Stimulated activated CD4-positive, alpha-beta T cell treated with anti-CD3 and anti-CD28 coated beads, Interleukin-4, amount 100 ng/mL, for 48 hours (primary cell): Measurements from ENCODE around the gene CAMK1G.
A peak's percentile ranks its signal among the peaks of the same experiment; 100 is the strongest.

Source experiments
- DNase-seq, 2 donors: peaks; one replicate each; pipeline ENCODE4 v3.0.0-alpha.2; 2020; ENCODE audit warnings: low read depth in 2 of 2

Gene CAMK1G

GRCh38 chr1:209635850-209636249 is 52.3 kb downstream of the CAMK1G start:
- DNase-seq, result no peak

GRCh38 chr1:209641832-209642172 is 58.3 kb downstream of the CAMK1G start:
- no peak for DNase-seq

- no peak for DNase-seq
Measured at GRCh38 chr1:209642816-209643215, 59.3 kb downstream of the CAMK1G start.

GRCh38 chr1:209643285-209644020 is 59.9 kb downstream of the CAMK1G start:
- no peak for DNase-seq

GRCh38 chr1:209645574-209646452 is 62.3 kb downstream of the CAMK1G start:
- DNase-seq, result no peak

GRCh38 chr1:209646558-209646957 is 63.0 kb downstream of the CAMK1G start:
- DNase-seq, result no peak

GRCh38 chr1:209647156-209647555 is 63.6 kb downstream of the CAMK1G start:
- no peak for DNase-seq

GRCh38 chr1:209648346-209648745 is 64.8 kb downstream of the CAMK1G start:
- no peak for DNase-seq

- DNase-seq, result no peak
Measured at GRCh38 chr1:209648931-209649776, 65.6 kb downstream of the CAMK1G start.

GRCh38 chr1:209650454-209650853 is 66.9 kb downstream of the CAMK1G start:
- DNase-seq, result no peak

- DNase-seq, result peak; percentile 60 to 65
Measured at GRCh38 chr1:209651138-209651587, 67.6 kb downstream of the CAMK1G start.

GRCh38 chr1:209652121-209652735 is 68.7 kb downstream of the CAMK1G start, which contains the start of gene LAMB3:
Gene LAMB3 (minus strand): TSS chr1:209652425. CDS start chr1:209650944, 1,481 bp downstream.
- DNase-seq, result no peak

GRCh38 chr1:209652873-209653401 is 69.4 kb downstream of the CAMK1G start:
- DNase-seq, result peak; percentile 54 to 61

GRCh38 chr1:209653915-209654351 is 70.4 kb downstream of the CAMK1G start:
- DNase-seq, result no peak

GRCh38 chr1:209655411-209656231 is 72.1 kb downstream of the CAMK1G start:
- no peak for DNase-seq

GRCh38 chr1:209657140-209657879 is 73.8 kb downstream of the CAMK1G start:
- no peak for DNase-seq

- DNase-seq, result no peak
Measured at GRCh38 chr1:209657918-209658317, 74.4 kb downstream of the CAMK1G start.

- DNase-seq, result no peak
Measured at GRCh38 chr1:209659909-209660308, 76.4 kb downstream of the CAMK1G start.

GRCh38 chr1:209661071-209661470 is 77.6 kb downstream of the CAMK1G start:
- DNase-seq, result no peak
